Tibial artery (tissue), 4 donors: ENCODE results near the gene KHNYN.
A peak's percentile ranks its signal among the peaks of the same experiment; 100 is the strongest.

Experiments
- DNase-seq, 2 donors: peaks; one replicate each; pipeline ENCODE4 v3.0.0-alpha.2; 2019
- H3K27ac ChIP-seq, 2 donors: fragments of 200-600 bp; sonication (generic) in 1 of 2; 1 replicate in 1 of 2; 2 replicates in 1 of 2; pipeline ENCODE4 v1.5.1; 2018 to 2019; ENCODE audit warnings: mild to moderate bottlenecking in 1 of 2
- H3K27me3 ChIP-seq, 2 donors: fragments of 200-600 bp; sonication (generic) in 1 of 2; one replicate each; pipeline versions ENCODE4 v1.5.1 to v1.6.0; 2016 to 2019
- H3K36me3 ChIP-seq, 3 donors: fragments of 200-600 bp; sonication (generic) in 2 of 3; one replicate each; pipeline ENCODE4 v1.5.1; 2016 to 2019; ENCODE audit warnings: mild to moderate bottlenecking in 2 of 3
- H3K4me1 ChIP-seq, 4 donors: fragments of 200-600 bp; sonication (generic) in 2 of 4; 1 replicate in 3 of 4; 2 replicates in 1 of 4; pipeline ENCODE4 v1.5.1; 2016 to 2019
- H3K4me3 ChIP-seq, 2 donors: fragments of 200-600 bp; sonication (generic) in 1 of 2; 1 replicate in 1 of 2; 2 replicates in 1 of 2; pipeline ENCODE4 v1.5.1; 2018 to 2019; ENCODE audit warnings: mild to moderate bottlenecking in 2 of 2
- H3K9me3 ChIP-seq, 3 donors: fragments of 200-600 bp; sonication (generic) in 1 of 3; one replicate each; pipeline ENCODE4 v1.5.1; 2016 to 2019
- intact Hi-C: fragments of 100-400 bp; cut with DNase I; formaldehyde crosslinking; loops from one replicate; pipeline ENCODE4 v1.15.0; 2023; ENCODE audit warnings: low total_unique reads
- TF ChIP-seq, protein P1 (sequence below), 2 experiments: fragments of 200-600 bp in 1 of 2; fragments of 450-650 bp in 1 of 2; IDR thresholded peaks; one replicate each; pipeline ENCODE4 v1.5.1; 2017 to 2019; ENCODE audit warnings: antibody characterized with exemption in 2 of 2, mild to moderate bottlenecking in 1 of 2, moderate library complexity in 1 of 2

Gene KHNYN

DNA sequence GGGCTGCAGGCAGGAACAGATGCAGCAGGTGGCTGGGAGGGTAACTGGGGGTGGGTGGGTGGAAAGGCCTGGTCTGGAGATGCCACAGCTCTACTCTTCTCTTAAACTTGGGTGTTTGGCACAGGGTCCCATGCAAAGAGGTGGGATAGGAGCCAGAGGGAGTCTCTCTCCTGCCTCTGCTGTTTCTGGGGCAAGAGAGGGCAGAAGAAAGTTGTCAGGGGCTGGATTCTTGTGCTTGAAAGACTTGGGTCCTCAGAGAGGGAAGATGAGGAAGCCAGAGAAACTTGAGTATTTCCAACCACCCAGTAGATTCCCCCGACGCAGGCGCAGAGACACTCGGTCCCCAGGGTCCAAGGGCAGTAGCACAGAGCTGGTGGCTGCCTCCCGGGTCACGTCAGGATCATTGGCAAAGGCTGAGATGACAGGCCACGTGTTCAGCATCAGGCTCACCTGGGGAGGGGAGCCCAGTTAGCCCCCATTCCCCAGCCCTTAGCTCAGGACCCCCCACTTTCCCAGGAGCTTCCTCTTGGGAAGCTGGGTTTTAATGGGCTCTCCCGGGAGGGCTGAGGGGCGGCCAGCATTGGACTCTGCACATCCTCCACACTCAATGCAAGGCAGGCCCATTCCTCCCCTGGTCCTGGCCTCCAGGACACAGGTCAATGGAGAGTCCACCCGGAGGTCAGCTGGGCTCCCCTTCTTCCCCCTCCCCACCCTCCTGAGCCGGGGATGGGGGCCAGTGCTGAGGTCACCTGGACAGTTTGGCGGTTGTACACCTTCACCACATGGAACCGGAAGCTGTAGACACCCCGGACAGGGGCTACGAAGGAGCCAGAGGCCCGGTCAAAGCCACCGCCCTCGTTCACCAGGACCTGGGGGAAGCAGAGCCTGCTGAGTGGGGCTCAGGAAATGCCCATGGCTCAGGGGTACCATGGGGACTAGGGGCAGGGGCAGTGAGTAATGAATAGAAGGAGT, 1.9 kb upstream of the KHNYN start:
- DNase-seq: no peak
- peaks cover 0 to 36% (median 28%) of the 10 kb centered on the region in 4 donors for H3K4me1 ChIP-seq
- H3K27me3 ChIP-seq: no peaks in the 10 kb centered on the region
- peaks cover 12 to 17% (median 13%) of the 10 kb centered on the region in 3 donors for H3K36me3 ChIP-seq
- TF ChIP-seq, protein P1, sequence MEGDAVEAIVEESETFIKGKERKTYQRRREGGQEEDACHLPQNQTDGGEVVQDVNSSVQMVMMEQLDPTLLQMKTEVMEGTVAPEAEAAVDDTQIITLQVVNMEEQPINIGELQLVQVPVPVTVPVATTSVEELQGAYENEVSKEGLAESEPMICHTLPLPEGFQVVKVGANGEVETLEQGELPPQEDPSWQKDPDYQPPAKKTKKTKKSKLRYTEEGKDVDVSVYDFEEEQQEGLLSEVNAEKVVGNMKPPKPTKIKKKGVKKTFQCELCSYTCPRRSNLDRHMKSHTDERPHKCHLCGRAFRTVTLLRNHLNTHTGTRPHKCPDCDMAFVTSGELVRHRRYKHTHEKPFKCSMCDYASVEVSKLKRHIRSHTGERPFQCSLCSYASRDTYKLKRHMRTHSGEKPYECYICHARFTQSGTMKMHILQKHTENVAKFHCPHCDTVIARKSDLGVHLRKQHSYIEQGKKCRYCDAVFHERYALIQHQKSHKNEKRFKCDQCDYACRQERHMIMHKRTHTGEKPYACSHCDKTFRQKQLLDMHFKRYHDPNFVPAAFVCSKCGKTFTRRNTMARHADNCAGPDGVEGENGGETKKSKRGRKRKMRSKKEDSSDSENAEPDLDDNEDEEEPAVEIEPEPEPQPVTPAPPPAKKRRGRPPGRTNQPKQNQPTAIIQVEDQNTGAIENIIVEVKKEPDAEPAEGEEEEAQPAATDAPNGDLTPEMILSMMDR (IDR thresholded peaks at IDR 0.05): no peak
- no peak overlapping the region for H3K27ac ChIP-seq
- intact Hi-C loops: no loop called here
- no peak overlapping the region for H3K4me3 ChIP-seq
- no peaks in the 10 kb centered on the region for H3K9me3 ChIP-seq

DNA sequence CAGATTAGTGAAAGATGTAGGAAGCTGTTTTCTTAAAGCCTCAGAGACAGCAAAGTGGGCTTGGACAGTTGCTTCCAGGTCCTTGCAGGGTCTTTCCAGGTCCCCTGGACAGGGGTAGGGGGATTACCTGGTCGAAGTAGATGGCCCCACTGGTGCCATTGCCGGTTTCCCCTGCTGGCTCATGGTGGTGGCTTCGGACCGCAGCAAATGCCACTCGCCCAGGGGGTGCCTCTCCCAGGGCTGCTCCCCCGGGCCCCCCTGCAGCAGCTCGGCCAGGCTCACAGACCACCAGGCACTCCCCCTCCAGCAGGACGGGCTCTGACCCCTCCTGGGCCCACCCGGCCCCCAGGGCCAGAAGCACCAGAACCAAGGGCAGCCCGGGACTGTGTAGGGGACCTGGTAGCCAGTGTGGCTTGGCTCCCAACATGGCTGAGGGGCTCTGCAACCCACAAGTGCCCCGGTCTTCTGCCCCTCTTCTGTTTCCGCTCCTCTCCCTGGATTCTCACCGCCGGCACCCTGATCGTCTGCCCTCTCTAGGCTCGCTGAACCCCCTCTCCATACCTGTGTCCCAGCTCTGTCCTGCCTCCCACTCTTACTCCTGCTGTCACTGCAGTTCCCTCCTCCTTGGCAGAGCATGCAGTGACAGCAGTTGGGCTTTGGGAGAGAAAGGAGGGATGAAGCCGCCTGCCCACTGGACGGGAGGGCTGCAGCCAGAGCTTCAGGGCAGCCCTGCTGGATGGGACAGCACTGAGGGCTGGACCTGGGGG, 943 bp upstream of the KHNYN start:
- H3K27ac ChIP-seq: peak overlapping the region; percentile 94 to 96
- DNase-seq: no peak
- no peaks in the 10 kb centered on the region for H3K27me3 ChIP-seq
- peaks cover 22 to 27% (median 22%) of the 10 kb centered on the region in 3 donors for H3K36me3 ChIP-seq
- TF ChIP-seq, protein P1 (IDR thresholded peaks at IDR 0.05): no peak
- H3K4me3 ChIP-seq: peak overlapping the region; percentile 64 to 81
- H3K4me1 ChIP-seq: peaks cover 0 to 37% (median 28%) of the 10 kb centered on the region in 4 donors
- intact Hi-C loops: no loop called here
- H3K9me3 ChIP-seq: no peaks in the 10 kb centered on the region

DNA sequence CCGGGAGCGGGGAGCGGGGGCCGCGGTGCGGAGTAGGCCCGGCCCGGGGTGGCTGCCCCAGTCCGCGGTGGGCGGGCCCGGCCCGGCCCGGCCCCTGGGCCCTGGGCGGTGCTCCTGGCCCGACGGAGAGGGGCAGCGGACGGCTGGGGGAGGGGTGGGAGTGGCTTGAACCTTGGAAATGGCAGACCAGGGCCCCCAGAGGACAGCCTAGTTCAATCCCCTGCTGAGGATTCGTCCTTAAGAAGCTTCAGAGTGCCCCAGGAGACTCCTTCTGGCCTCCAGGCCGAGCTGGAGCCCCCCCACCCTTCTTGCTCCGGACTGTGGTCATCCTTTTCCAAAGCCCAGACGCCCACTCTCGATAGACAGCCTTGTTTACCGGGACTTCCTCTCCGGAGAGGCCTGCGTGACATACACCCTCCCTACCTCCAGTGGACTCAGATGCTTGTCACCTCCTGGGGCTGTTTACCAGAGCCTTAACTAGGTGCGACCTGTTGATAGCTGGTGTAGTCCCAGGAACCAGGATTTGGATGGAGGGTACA, 458 bp downstream of the KHNYN start:
- peak overlapping the region; percentile 64 to 81 for H3K4me3 ChIP-seq
- peak; percentile 79 to 94 for DNase-seq
- H3K4me1 ChIP-seq: peaks cover 0 to 37% (median 28%) of the 10 kb centered on the region in 4 donors
- intact Hi-C loops: loop anchor here (2.0 to 10.0 kb wide), 4 partner anchors 63 to 963 kb away; partner anchors contain the start of genes NGDN and TINF2
- no peaks in the 10 kb centered on the region for H3K9me3 ChIP-seq
- TF ChIP-seq, protein P1 (IDR thresholded peaks at IDR 0.05): no peak
- no peaks in the 10 kb centered on the region for H3K27me3 ChIP-seq
- peaks cover 23 to 36% (median 29%) of the 10 kb centered on the region in 3 donors for H3K36me3 ChIP-seq
- H3K27ac ChIP-seq: peak overlapping the region; percentile 94 to 96

DNA sequence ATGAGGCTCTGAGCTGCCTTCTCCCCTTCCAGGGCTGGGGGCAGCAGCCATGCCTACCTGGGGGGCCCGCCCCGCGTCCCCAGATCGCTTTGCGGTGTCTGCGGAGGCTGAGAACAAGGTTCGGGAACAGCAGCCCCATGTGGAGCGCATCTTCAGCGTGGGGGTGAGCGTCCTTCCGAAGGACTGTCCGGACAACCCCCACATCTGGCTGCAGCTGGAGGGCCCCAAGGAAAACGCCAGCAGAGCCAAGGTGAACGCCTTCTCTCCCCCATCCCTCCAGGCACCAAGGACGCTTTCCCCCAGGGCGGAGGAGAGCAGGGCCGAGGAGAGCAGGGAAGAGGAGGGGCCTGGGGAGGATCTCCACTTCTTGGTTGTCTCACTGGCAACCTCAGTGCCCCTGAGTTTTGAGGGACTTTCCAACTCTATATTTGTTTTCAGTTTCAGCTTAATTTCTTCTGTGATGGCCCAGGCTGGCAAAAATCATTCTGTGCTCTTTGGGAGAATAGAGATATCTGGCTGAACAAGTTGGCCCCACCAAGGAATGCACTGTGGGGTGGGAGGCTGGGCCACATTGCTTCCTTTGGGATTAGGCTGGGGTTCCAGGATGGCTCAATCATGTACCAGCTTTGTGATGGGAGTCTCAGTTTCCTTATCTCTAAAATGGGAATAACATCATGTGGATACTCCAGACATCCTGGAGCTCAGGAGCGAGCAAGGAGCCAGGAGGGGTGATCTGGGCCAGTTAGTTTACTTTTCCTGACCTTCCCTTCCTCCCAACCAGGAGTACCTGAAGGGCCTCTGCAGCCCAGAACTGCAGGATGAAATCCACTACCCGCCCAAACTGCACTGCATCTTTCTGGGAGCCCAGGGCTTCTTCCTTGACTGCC, 1.2 kb downstream of the KHNYN start:
- H3K4me3 ChIP-seq: peak overlapping the region; percentile 64 to 81
- peak overlapping the region; percentile 94 to 96 for H3K27ac ChIP-seq
- intact Hi-C loops: loop anchor here (2.0 to 10.0 kb wide), 4 partner anchors 64 to 964 kb away; partner anchors contain the start of genes NGDN and TINF2
- no peaks in the 10 kb centered on the region for H3K9me3 ChIP-seq
- peaks cover 0 to 37% (median 28%) of the 10 kb centered on the region in 4 donors for H3K4me1 ChIP-seq
- peak in 1 of 2 donors; percentile 80 for DNase-seq
- TF ChIP-seq, protein P1 (IDR thresholded peaks at IDR 0.05): no peak
- H3K36me3 ChIP-seq: peaks cover 26 to 44% (median 33%) of the 10 kb centered on the region in 3 donors
- no peaks in the 10 kb centered on the region for H3K27me3 ChIP-seq
